ENCODE measurements around the gene ADAMTSL3.
"Not testable (repeated sequence)": the region's sequence is repeated elsewhere in the genome, so short reads cannot be mapped to it uniquely, and the experiment has no call there.

Gene ADAMTSL3

GRCh38 chr15:83930392-83931212, 276.7 kb downstream of the ADAMTSL3 start:
- no peak for DNase-seq

- no peak for DNase-seq
Observed at GRCh38 chr15:83935774-83936173, 281.9 kb downstream of the ADAMTSL3 start.

GRCh38 chr15:83940136-83940535, 286.2 kb downstream of the ADAMTSL3 start:
- no peak for DNase-seq

DNA sequence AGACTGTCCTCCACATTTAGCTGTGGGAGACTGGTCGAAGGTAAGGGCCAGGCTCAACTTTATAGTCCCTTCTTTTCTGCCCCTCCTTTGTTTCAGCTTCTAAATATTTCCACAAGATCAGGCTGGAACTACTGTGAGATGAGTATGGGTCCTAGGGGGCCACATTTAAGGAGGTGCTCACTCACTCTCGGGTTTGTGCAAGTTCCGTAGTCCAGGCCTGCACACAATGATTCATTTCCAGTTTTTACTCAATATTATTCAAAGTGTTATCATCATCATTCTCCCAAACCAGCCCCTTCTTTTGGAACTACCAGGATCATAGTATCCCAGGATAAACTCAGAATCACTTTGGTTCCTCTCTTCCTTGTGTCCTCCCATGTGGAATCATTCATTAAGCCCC, 289.1 kb downstream of the ADAMTSL3 start:
- DNase-seq, result no peak

DNA sequence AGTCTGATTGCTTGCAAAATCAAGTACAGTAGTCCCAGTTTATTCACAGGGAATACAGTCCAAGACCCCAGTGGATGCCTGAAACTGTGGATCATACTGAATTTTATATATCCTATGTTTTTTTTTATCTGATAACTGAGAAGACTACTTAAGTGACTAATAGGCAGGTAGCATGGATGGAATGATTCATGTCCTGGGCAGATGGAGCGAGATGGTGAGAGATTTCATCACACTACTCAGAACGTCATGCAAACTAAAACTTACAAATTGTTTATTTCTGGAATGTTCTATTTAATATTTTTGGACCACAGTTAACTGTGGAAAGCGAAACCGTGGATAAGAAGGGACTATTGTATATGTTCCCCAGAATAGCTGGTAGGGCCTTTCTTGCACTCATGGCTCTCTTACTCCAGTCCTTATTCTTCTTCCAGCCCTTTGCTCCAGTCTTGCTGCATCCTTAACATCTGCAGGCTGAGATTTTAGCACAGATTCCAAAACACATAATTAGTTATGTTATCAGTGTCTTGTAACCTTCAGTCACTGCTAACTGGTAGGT, 290.0 kb downstream of the ADAMTSL3 start:
- no peak for DNase-seq

DNA sequence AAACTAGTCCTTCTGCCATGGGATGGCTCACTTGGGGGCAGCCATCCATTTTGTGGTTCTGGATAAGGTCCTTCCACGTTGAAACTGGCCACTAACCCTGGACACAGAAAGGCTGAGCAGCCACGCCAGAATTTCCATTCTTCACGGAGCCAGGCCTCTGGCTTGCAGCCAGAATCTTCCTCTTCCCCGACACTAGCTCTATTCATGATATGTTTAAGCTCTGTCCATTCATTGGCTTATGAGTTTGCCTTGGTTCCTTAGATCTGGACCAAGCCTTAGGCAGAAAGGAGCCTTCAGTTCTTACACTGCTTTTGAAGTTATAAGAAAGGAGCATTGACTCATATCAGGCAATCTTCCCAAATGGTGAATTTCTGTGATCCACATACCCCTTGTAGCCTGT, 293.2 kb downstream of the ADAMTSL3 start:
- DNase-seq, result no peak

DNA sequence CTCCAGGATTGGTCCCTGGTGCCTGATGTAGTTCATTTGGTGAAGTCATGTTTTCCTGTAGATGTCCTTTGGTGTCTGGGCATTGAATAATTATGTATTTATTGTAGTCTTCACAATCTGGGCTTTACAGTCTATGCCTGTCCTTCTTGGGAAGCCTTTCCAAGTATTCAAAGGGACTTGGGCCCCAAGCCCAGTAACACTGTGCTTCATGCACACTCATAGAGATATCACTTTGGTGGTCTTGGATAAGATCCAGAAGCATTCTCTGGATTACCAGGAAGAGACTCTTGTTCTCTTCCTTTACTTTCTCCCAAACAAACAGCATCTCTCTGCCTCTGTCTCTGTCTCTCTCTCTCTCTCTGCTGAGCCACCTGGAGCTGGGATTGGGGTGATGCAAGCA, 300.6 kb downstream of the ADAMTSL3 start:
- no peak for DNase-seq

GRCh38 chr15:83955806-83956265, 301.9 kb downstream of the ADAMTSL3 start:
- DNase-seq, result no peak

GRCh38 chr15:83956887-83957286, 303.0 kb downstream of the ADAMTSL3 start:
- no peak for DNase-seq

GRCh38 chr15:83959477-83959876, 305.6 kb downstream of the ADAMTSL3 start:
- no peak for DNase-seq

GRCh38 chr15:83960192-83960829, 306.4 kb downstream of the ADAMTSL3 start:
- DNase-seq, result no peak

- no peak for DNase-seq
Observed at GRCh38 chr15:83961311-83961710, 307.4 kb downstream of the ADAMTSL3 start.

DNA sequence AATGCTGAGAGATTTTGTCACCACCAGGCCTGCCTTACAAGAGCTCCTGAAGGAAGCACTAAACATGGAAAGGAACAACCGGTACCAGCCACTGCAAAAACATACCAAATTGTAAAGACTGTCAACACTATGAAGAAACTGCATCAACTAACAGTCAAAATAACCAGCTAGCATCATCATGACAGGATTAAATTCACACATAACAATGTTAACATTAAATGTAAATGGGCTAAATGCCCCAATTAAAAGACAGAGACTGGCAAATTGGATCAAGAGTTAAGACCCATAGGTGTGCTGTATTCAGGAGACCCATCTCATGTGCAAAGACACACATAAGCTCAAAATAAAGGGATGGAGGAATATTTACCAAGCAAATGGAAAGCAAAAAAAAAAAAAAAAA, 311.0 kb downstream of the ADAMTSL3 start:
- not testable (repeated sequence) for DNase-seq

DNA sequence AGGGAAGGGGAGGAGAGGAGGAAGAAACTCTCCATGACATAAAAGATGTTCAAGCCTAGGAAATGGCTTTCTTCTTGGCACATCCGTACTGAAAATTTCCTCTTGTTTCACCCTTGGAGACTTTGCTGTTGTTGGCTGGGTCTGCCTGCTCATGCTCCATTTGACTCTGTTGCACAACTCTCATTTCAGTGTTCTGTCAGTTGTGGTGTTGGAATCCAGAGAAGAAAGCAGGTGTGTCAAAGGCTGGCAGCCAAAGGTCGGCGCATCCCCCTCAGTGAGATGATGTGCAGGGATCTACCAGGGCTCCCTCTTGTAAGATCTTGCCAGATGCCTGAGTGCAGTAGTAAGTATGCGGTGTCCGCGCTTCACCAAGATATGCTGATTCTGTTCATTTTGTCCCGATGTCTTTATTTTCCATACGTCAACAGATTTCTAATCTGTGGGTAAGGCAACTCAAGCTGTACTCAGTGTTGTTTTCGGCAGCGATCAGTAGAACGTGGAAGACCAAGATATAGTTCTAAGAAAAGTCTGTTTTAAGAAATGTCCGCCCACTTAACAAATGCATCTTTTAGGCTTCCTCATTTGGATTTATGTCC, 316.5 kb downstream of the ADAMTSL3 start:
- no peak for DNase-seq

GRCh38 chr15:83971992-83972391, 318.1 kb downstream of the ADAMTSL3 start:
- no peak for DNase-seq

DNA sequence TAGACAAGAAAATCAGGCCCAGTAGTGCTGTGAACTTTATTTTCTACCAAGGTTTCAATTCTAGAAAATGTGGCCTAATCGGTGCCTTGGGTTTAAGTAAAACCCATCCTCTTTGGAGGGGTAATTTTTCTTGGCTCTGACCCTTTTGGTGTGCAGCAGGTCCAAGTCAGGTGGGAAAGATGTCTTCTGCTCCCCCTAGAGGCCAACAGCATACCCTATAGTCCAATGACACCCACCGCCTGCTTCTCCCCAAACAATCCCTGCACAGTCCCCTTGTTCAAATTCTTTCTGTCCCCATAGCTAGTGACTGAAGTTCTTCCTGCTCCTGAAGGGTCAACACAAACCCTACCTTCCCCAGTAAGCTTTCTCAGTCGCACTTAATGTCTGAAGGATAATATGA, 319.9 kb downstream of the ADAMTSL3 start:
- DNase-seq, result no peak

DNA sequence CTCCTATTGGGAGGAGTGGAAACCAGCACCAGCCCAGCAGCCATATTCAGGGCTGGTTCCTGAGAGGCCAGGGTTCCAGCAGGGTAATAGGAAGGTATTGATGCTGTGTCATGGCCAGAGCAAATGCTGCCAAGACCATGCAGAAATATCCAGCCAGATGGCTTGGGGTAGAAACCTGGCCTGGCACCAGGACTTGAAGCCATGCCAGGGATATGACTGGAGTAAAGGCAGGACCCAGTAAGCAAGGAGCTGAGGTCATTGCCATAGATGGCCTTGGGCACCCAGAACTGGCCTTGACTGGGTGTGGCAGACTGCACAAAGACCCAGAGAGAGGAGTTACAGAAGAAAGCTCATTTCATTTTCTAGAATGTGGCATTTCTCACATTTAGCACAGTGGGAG, 324.1 kb downstream of the ADAMTSL3 start:
- DNase-seq, result no peak

- no peak for DNase-seq
Observed at GRCh38 chr15:83978588-83978987, 324.7 kb downstream of the ADAMTSL3 start.

DNA sequence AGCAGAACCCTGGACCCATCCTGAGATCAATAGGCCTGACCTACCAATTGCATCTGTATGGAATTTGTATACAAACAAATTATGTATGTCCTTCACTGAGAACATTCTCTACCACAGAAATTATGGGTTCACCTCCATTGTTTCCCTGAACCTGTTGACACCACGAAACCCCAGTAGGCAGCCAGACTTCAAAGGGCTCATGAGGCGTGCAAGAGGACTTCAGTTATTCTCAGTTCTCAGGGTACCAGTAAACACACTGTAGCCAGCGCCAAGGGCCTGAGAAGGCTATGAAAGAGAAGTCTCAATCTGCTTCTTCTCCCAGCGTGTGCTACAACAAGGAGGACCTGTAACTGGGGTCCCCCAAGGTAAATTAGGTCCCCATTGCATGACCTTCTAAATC, 326.7 kb downstream of the ADAMTSL3 start:
- no peak for DNase-seq

DNA sequence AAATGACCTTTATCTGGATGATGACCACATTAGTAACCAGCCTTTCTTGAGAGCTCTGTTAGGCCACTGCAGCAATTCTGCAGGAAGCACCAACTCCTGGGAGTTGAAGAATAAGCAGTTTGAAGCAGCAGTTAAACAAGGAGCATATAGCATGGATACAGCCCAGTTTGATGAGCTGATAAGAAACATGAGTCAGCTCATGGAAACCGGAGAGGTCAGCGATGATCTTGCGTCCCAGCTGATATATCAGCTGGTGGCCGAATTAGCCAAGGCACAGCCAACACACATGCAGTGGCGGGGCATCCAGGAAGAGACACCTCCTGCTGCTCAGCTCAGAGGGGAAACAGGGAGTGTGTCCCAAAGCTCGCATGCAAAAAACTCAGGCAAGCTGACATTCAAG, 328.8 kb downstream of the ADAMTSL3 start:
- DNase-seq, result no peak

DNA sequence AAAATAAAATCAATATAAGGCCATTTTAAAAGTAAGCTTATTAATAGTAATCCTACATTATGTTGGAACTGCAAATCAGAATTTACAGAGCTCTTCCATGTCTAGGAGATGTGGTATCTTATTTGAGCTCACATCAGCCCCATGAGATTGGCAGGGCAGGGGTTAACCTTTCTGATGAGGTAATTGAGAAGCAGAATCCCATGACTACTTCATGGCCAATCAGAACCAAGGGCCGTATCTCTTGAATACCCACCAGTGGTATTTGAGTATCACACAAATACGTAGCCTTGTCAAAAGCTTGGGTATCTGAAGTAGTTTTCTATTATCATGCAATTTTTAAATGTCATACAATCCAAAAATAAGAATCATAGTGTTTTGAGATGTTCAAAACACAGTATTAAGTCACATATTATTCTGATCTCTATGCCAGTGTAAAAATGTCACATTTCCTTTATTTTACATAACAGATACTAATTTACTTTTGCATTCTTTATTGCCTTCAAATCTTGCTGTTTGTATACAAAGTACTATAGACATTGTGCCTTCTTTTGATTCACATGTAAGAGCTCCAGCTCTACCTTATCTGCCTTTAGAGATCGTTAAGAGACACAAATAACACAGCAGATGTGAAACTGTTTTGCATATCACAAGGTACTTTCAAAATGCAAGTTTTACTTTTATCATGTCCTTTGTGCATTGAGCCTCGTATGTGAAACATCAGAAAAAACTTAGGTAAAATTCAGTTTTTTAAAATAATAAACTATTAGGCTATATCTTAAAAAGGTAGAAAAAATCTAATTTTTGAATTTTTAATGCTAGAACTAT, 329.9 kb downstream of the ADAMTSL3 start:
- no peak for DNase-seq

GRCh38 chr15:83984601-83985000, 330.7 kb downstream of the ADAMTSL3 start:
- DNase-seq, result no peak

GRCh38 chr15:83991163-83991562, 337.2 kb downstream of the ADAMTSL3 start:
- DNase-seq, result no peak

Data from GF-D8 (cell line).